ENCODE results near the gene MYL7. TPM values are rescaled to one million over a fixed set of nuclear protein-coding genes. Genes with fewer than 3 reads are reported as not detected.
"Not testable (repeated sequence)": the region's sequence is repeated elsewhere in the genome, so short reads cannot be mapped to it uniquely, and the experiment has no call there.

MYL7 gene
- total RNA-seq, 2 experiments from 2014 or later, result not detected

GRCh38 chr7:44126574-44126973 is 14.6 kb downstream of the MYL7 start:
- H3K36me3 Mint-ChIP-seq (ENCODE audit: low read depth); H3K4me3 Mint-ChIP-seq; DNase-seq; H3K27ac Mint-ChIP-seq; H3K9me3 Mint-ChIP-seq; POLR2A ChIA-PET: not testable (repeated sequence)
- CTCF ChIA-PET, result interaction anchor here (0.6 kb wide), 1 partner anchor 351 kb away, joined by 6 read pairs; no protein-coding TSS in a partner anchor
- Mint-ChIP-seq H3K27me3 (peaks cover 14% of the 10 kb centered on the region), H3K4me1 (peaks cover 23% of the 10 kb centered on the region)

- H3K4me3 Mint-ChIP-seq, result peak overlapping the region; percentile 38
- H3K36me3 Mint-ChIP-seq (ENCODE audit: low read depth), result peaks cover 19% of the 10 kb centered on the region
- no peak for DNase-seq
- peaks cover 14% of the 10 kb centered on the region for H3K27me3 Mint-ChIP-seq
- no peak overlapping the region for H3K27ac Mint-ChIP-seq
- H3K4me1 Mint-ChIP-seq, result peaks cover 37% of the 10 kb centered on the region
- ChIA-PET CTCF (interaction anchor here (0.7 kb wide), 1 partner anchor 13 kb away, joined by 3 read pairs; no protein-coding TSS in a partner anchor), POLR2A (interaction anchor here (1.0 kb wide), 1 partner anchor 44 kb away, joined by 4 read pairs; no protein-coding TSS in a partner anchor)
- H3K9me3 Mint-ChIP-seq, result no peaks in the 10 kb centered on the region
These were observed 16.3 kb downstream of the MYL7 start for GRCh38 chr7:44124822-44125202.

GRCh38 chr7:44123190-44124003 is 17.7 kb downstream of the MYL7 start, which contains the start of gene POLD2:
Gene POLD2, minus strand, starts transcription at chr7:44123548. Its CDS starts 1,495 bp downstream, at chr7:44122053.
- H3K27ac Mint-ChIP-seq, result peak within 1 kb of the TSS; percentile 72
- peak; percentile 98 for DNase-seq
- H3K4me1 Mint-ChIP-seq, result peaks cover 37% of the 10 kb centered on the region
- peak within 1 kb of the TSS; percentile 87 for H3K4me3 Mint-ChIP-seq
- H3K9me3 Mint-ChIP-seq, result no peaks in the 10 kb centered on the region
- peaks cover 14% of the 10 kb centered on the region for H3K27me3 Mint-ChIP-seq
- ChIA-PET CTCF (interaction anchor here (0.5 to 1.9 kb wide), 7 partner anchors 8 to 442 kb away, joined by 3 to 5 read pairs (median 3); partner anchors contain the start of gene YKT6), POLR2A (interaction anchor here (0.7 to 1.8 kb wide), 15 partner anchors 8 to 988 kb away, joined by 3 to 11 read pairs (median 3); partner anchors contain the start of genes DBNL, NUDCD3 and TBRG4)
- peaks cover 25% of the 10 kb centered on the region for H3K36me3 Mint-ChIP-seq (ENCODE audit: low read depth)

GRCh38 chr7:44122529-44122928 is 18.6 kb downstream of the MYL7 start:
- peak overlapping the region; percentile 36 for H3K27ac Mint-ChIP-seq
- peaks cover 37% of the 10 kb centered on the region for H3K4me1 Mint-ChIP-seq
- H3K36me3 Mint-ChIP-seq (ENCODE audit: low read depth), result peaks cover 31% of the 10 kb centered on the region
- no peaks in the 10 kb centered on the region for H3K9me3 Mint-ChIP-seq
- peaks cover 14% of the 10 kb centered on the region for H3K27me3 Mint-ChIP-seq
- no peak for DNase-seq
- ChIA-PET POLR2A (interaction anchor here (0.8 to 1.8 kb wide), 12 partner anchors 9 to 989 kb away, joined by 3 to 11 read pairs (median 3); partner anchors contain the start of genes DBNL, NUDCD3 and TBRG4), CTCF (interaction anchor here (1.0 to 1.9 kb wide), 7 partner anchors 7 to 443 kb away, joined by 3 to 5 read pairs (median 3); partner anchors contain the start of gene YKT6)
- H3K4me3 Mint-ChIP-seq, result peak overlapping the region; percentile 87

- H3K36me3 Mint-ChIP-seq (ENCODE audit: low read depth), result peaks cover 31% of the 10 kb centered on the region
- H3K9me3 Mint-ChIP-seq, result no peaks in the 10 kb centered on the region
- ChIA-PET POLR2A (interaction anchor here (0.8 to 1.6 kb wide), 7 partner anchors 9 to 209 kb away, joined by 3 to 8 read pairs (median 3); partner anchors contain the start of gene DBNL), CTCF (interaction anchor here (1.0 to 1.9 kb wide), 4 partner anchors 15 to 443 kb away, joined by 3 to 5 read pairs (median 4); partner anchors contain the start of gene YKT6)
- H3K4me3 Mint-ChIP-seq, result no peak overlapping the region
- peaks cover 10% of the 10 kb centered on the region for H3K27me3 Mint-ChIP-seq
- DNase-seq, result no peak
- H3K27ac Mint-ChIP-seq, result no peak overlapping the region
- H3K4me1 Mint-ChIP-seq, result peaks cover 37% of the 10 kb centered on the region
These were observed 19.2 kb downstream of the MYL7 start for GRCh38 chr7:44121761-44122420.

GRCh38 chr7:44120395-44120794 is 20.7 kb downstream of the MYL7 start:
- DNase-seq, result no peak
- no peaks in the 10 kb centered on the region for H3K27me3 Mint-ChIP-seq
- POLR2A ChIA-PET, result no interaction called here
- no peaks in the 10 kb centered on the region for H3K9me3 Mint-ChIP-seq
- peaks cover 37% of the 10 kb centered on the region for H3K4me1 Mint-ChIP-seq
- no peak overlapping the region for H3K27ac Mint-ChIP-seq
- CTCF ChIA-PET, result no interaction called here
- peaks cover 33% of the 10 kb centered on the region for H3K36me3 Mint-ChIP-seq (ENCODE audit: low read depth)
- no peak overlapping the region for H3K4me3 Mint-ChIP-seq

GRCh38 chr7:44119829-44120380 is 21.2 kb downstream of the MYL7 start:
- H3K4me1 Mint-ChIP-seq, result peaks cover 37% of the 10 kb centered on the region
- DNase-seq, result no peak
- H3K4me3 Mint-ChIP-seq, result no peak overlapping the region
- H3K9me3 Mint-ChIP-seq, result no peaks in the 10 kb centered on the region
- no peak overlapping the region for H3K27ac Mint-ChIP-seq
- peaks cover 33% of the 10 kb centered on the region for H3K36me3 Mint-ChIP-seq (ENCODE audit: low read depth)
- ChIA-PET CTCF (no interaction called here), POLR2A (no interaction called here)
- H3K27me3 Mint-ChIP-seq, result no peaks in the 10 kb centered on the region

GRCh38 chr7:44117801-44118429 is 23.2 kb downstream of the MYL7 start:
- no peaks in the 10 kb centered on the region for H3K9me3 Mint-ChIP-seq
- ChIA-PET CTCF (no interaction called here), POLR2A (no interaction called here)
- no peak for DNase-seq
- no peak overlapping the region for H3K4me3 Mint-ChIP-seq
- peaks cover 37% of the 10 kb centered on the region for H3K36me3 Mint-ChIP-seq (ENCODE audit: low read depth)
- H3K27ac Mint-ChIP-seq, result no peak overlapping the region
- no peaks in the 10 kb centered on the region for H3K27me3 Mint-ChIP-seq
- peaks cover 34% of the 10 kb centered on the region for H3K4me1 Mint-ChIP-seq

- ChIA-PET POLR2A (interaction anchor here (1.2 kb wide), 1 partner anchor 12 kb away, joined by 3 read pairs; no protein-coding TSS in a partner anchor), CTCF (no interaction called here)
- no peak for DNase-seq
- H3K4me1 Mint-ChIP-seq, result peaks cover 25% of the 10 kb centered on the region
- H3K4me3 Mint-ChIP-seq, result no peak overlapping the region
- no peak overlapping the region for H3K27ac Mint-ChIP-seq
- H3K36me3 Mint-ChIP-seq (ENCODE audit: low read depth), result peaks cover 37% of the 10 kb centered on the region
- no peaks in the 10 kb centered on the region for H3K27me3 Mint-ChIP-seq
- no peaks in the 10 kb centered on the region for H3K9me3 Mint-ChIP-seq
These were observed 24.1 kb downstream of the MYL7 start for GRCh38 chr7:44116789-44117666.

- ChIA-PET POLR2A (interaction anchor here (1.2 kb wide), 1 partner anchor 11 kb away, joined by 3 read pairs; no protein-coding TSS in a partner anchor), CTCF (no interaction called here)
- Mint-ChIP-seq H3K27me3 (no peaks in the 10 kb centered on the region), H3K9me3 (no peaks in the 10 kb centered on the region), H3K27ac (no peak overlapping the region), H3K4me3 (no peak overlapping the region), H3K36me3 (ENCODE audit: low read depth) (peaks cover 32% of the 10 kb centered on the region), H3K4me1 (peaks cover 18% of the 10 kb centered on the region)
- DNase-seq, result no peak
These were observed 24.9 kb downstream of the MYL7 start for GRCh38 chr7:44116087-44116788.

- Mint-ChIP-seq H3K9me3 (no peaks in the 10 kb centered on the region), H3K4me3 (no peak overlapping the region), H3K27me3 (no peaks in the 10 kb centered on the region), H3K36me3 (ENCODE audit: low read depth) (peaks cover 18% of the 10 kb centered on the region), H3K4me1 (peaks cover 3% of the 10 kb centered on the region), H3K27ac (no peak overlapping the region)
- DNase-seq, result no peak
- CTCF ChIA-PET, result interaction anchor here (1.1 kb wide), 1 partner anchor 8 kb away, joined by 3 read pairs; the partner anchor contains the start of gene POLD2
- POLR2A ChIA-PET, result interaction anchor here (0.8 kb wide), 1 partner anchor 8 kb away, joined by 3 read pairs; no protein-coding TSS in a partner anchor
These were observed 26.4 kb downstream of the MYL7 start for GRCh38 chr7:44114586-44115310.

Measured in activated CD4-positive, alpha-beta memory T cell treated with anti-CD3 and anti-CD28 coated beads, Interleukin-2, amount 10 ng/mL, durations not matched to agents 7 days and 5 days (primary cell).